GM18511 (cell line): ENCODE data around the gene KCND2.
"Not testable (repeated sequence)": the region's sequence is repeated elsewhere in the genome, so short reads cannot be mapped to it uniquely, and the experiment has no call there.

Experiments
- ATAC-seq: cut with Tn5 transposase; IDR thresholded peaks from one replicate; pipeline ENCODE4 v1.9.1; 2021; ENCODE audit warnings: mild to moderate bottlenecking, moderate library complexity; ENCODE audit not compliant: unreplicated experiment

KCND2 gene

GRCh38 chr7:120735791-120736190 lies 462.8 kb downstream of the KCND2 start:
- no peak for ATAC-seq

- ATAC-seq, result no peak
Observed at GRCh38 chr7:120738816-120739215, 465.8 kb downstream of the KCND2 start.

- ATAC-seq, result no peak
Observed at GRCh38 chr7:120740348-120740747, 467.4 kb downstream of the KCND2 start.

- ATAC-seq, result no peak
Observed at GRCh38 chr7:120741371-120742042, 468.5 kb downstream of the KCND2 start.

- ATAC-seq, result no peak
Observed at GRCh38 chr7:120742372-120742771, 469.4 kb downstream of the KCND2 start.

- no peak for ATAC-seq
Observed at GRCh38 chr7:120743128-120743527, 470.2 kb downstream of the KCND2 start.

- peak; percentile 85 for ATAC-seq
Observed at GRCh38 chr7:120760050-120760449, 487.1 kb downstream of the KCND2 start.

GRCh38 chr7:120760851-120761250 lies 487.9 kb downstream of the KCND2 start:
- no peak for ATAC-seq

GRCh38 chr7:120770206-120770605 lies 497.2 kb downstream of the KCND2 start:
- ATAC-seq, result no peak

- ATAC-seq, result no peak
Observed at GRCh38 chr7:120774481-120774880, 501.5 kb downstream of the KCND2 start.

- ATAC-seq, result no peak
Observed at GRCh38 chr7:120775755-120776154, 502.8 kb downstream of the KCND2 start.

GRCh38 chr7:120779078-120779477 lies 506.1 kb downstream of the KCND2 start:
- not testable (repeated sequence) for ATAC-seq

GRCh38 chr7:120780451-120780850 lies 507.5 kb downstream of the KCND2 start:
- ATAC-seq, result not testable (repeated sequence)

- ATAC-seq, result no peak
Observed at GRCh38 chr7:120780938-120781337, 508.0 kb downstream of the KCND2 start.

- not testable (repeated sequence) for ATAC-seq
Observed at GRCh38 chr7:120781924-120782323, 508.9 kb downstream of the KCND2 start.

GRCh38 chr7:120783273-120783672 lies 510.3 kb downstream of the KCND2 start:
- ATAC-seq, result no peak

GRCh38 chr7:120783721-120784120 lies 510.7 kb downstream of the KCND2 start:
- ATAC-seq, result no peak

GRCh38 chr7:120785095-120785494 lies 512.1 kb downstream of the KCND2 start:
- ATAC-seq, result no peak

- ATAC-seq, result peak; percentile 94
Observed at GRCh38 chr7:120792091-120792860, 519.3 kb downstream of the KCND2 start.

GRCh38 chr7:120792861-120793130 lies 519.8 kb downstream of the KCND2 start:
- no peak for ATAC-seq

- ATAC-seq, result no peak
Observed at GRCh38 chr7:120793213-120793936, 520.4 kb downstream of the KCND2 start.
